Measurements from ENCODE around the gene BDKRB2.

Gene BDKRB2

DNA sequence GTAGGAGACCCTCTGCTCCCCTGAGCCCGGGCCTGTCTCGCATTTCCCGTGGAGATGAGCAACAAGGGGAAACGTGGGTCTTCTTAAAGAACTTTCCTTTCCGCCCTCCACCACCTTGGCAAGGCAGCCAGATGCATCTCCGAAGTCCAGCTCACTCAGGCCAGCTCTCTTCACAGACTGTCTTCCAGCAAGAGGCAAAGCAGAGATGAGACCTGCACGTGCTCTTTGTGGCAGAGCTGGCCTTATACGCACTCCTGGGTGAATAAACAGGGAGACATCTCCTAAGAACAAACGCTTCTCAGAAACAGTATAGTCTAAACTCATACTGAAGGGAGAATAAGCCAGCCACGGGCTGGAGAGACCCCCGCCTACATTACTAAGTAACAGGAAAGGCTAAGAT is 50.0 kb downstream of the BDKRB2 start:
- Histone ChIP-seq H3K4me3 (ENCODE audit: low read depth in 1 of 2, low read length in 2 of 2) (no peak overlapping the region), H3K9ac (ENCODE audit: low read depth, low read length) (no peak overlapping the region), H3K9me3 (ENCODE audit: insufficient read depth, low read length, severe bottlenecking) (peaks cover 2% of the 10 kb centered on the region), H3K27me3 (ENCODE audit: insufficient read depth, low read length, poor library complexity) (peaks cover 13% of the 10 kb centered on the region), H4K20me1 (ENCODE audit: insufficient read depth, low read length) (no peaks in the 10 kb centered on the region), H2AFZ (ENCODE audit: low read depth, low read length) (no peak overlapping the region), H3K4me1 (ENCODE audit: insufficient read depth, low read length) (no peaks in the 10 kb centered on the region), H3K36me3 (ENCODE audit: insufficient read depth, low read length) (no peaks in the 10 kb centered on the region), H3K79me2 (ENCODE audit: insufficient read depth, low read length) (no peaks in the 10 kb centered on the region), H3K4me2 (ENCODE audit: insufficient read depth, low read length) (no peak overlapping the region), H3K27ac (ENCODE audit: low read length) (no peak overlapping the region)
- no peak for TF ChIP-seq EZH2 (IDR thresholded peaks at IDR 0.05; ENCODE audit: borderline replicate concordance, low read depth, low read length, severe bottlenecking)
- TF ChIP-seq, protein P1, sequence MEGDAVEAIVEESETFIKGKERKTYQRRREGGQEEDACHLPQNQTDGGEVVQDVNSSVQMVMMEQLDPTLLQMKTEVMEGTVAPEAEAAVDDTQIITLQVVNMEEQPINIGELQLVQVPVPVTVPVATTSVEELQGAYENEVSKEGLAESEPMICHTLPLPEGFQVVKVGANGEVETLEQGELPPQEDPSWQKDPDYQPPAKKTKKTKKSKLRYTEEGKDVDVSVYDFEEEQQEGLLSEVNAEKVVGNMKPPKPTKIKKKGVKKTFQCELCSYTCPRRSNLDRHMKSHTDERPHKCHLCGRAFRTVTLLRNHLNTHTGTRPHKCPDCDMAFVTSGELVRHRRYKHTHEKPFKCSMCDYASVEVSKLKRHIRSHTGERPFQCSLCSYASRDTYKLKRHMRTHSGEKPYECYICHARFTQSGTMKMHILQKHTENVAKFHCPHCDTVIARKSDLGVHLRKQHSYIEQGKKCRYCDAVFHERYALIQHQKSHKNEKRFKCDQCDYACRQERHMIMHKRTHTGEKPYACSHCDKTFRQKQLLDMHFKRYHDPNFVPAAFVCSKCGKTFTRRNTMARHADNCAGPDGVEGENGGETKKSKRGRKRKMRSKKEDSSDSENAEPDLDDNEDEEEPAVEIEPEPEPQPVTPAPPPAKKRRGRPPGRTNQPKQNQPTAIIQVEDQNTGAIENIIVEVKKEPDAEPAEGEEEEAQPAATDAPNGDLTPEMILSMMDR (IDR thresholded peaks at IDR 0.05; ENCODE audit: borderline replicate concordance, extremely low read depth, low read length, poor library complexity, severe bottlenecking): no peak
- ATAC-seq (ENCODE audit: insufficient read depth, low read depth): no peak
- DNase-seq: no peak

DNA sequence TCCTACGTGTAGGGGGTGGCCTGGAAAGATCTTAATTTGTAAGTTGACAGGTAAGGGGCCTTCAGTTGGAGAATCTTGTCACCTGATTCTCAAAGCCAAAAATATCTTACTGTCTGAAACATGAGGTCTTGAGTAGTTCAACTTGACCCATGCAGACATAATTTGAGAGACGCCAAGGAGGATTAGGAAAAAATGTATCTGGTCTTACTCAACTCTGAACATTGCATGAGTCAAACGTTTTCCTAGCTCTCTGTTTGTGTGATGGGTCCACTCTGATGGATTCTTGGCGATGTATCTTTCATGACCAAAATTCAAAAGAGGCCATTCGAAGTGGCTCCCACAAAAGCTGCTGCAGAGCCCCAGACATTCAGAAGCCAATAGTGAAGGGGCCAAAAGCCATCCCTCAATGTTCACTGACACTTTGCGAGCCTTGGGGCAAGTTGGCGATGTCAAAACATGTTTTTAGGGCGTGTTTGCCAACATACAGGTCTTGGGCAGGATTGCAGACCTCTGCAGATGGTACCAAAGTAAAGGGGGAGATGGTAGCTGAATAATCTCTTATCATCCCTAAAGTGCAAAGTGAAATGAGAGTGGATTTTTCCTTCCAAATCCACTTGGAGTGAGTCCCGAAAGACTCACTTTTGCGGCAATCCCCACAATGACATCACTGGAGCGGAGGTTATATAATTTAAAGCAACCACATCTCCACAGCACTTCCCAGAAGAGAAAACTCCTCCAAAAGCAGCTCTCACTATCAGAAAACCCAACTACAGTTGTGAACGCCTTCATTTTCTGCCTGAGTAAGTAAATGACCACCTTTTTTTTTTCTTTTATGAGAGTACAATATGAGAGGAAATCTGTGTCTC is 51.1 kb downstream of the BDKRB2 start, which contains the start of gene BDKRB1:
Gene BDKRB1, plus strand, starts transcription at position 710 of the 866 bp plus-strand sequence. CDS start 7,473 bp downstream, outside the sequence.
- H3K27ac ChIP-seq (ENCODE audit: low read length): no peak within 1 kb of the TSS
- no peak within 1 kb of the TSS for H3K4me2 ChIP-seq (ENCODE audit: insufficient read depth, low read length)
- no peaks in the 10 kb centered on the region for H3K79me2 ChIP-seq (ENCODE audit: insufficient read depth, low read length)
- H3K4me1 ChIP-seq (ENCODE audit: insufficient read depth, low read length): no peaks in the 10 kb centered on the region
- H2AFZ ChIP-seq (ENCODE audit: low read depth, low read length): no peak within 1 kb of the TSS
- peaks cover 3% of the 10 kb centered on the region for H3K9me3 ChIP-seq (ENCODE audit: insufficient read depth, low read length, severe bottlenecking)
- H4K20me1 ChIP-seq (ENCODE audit: insufficient read depth, low read length): no peaks in the 10 kb centered on the region
- H3K36me3 ChIP-seq (ENCODE audit: insufficient read depth, low read length): no peaks in the 10 kb centered on the region
- no peak for DNase-seq
- no peak for ATAC-seq (ENCODE audit: insufficient read depth, low read depth)
- H3K4me3 ChIP-seq (ENCODE audit: low read depth in 1 of 2, low read length in 2 of 2): no peak within 1 kb of the TSS
- no peak for TF ChIP-seq EZH2 (IDR thresholded peaks at IDR 0.05; ENCODE audit: borderline replicate concordance, low read depth, low read length, severe bottlenecking)
- TF ChIP-seq, protein P1 (IDR thresholded peaks at IDR 0.05; ENCODE audit: borderline replicate concordance, extremely low read depth, low read length, poor library complexity, severe bottlenecking): no peak
- peaks cover 13% of the 10 kb centered on the region for H3K27me3 ChIP-seq (ENCODE audit: insufficient read depth, low read length, poor library complexity)
- no peak within 1 kb of the TSS for H3K9ac ChIP-seq (ENCODE audit: low read depth, low read length)

- peaks cover 3% of the 10 kb centered on the region for H3K9me3 ChIP-seq (ENCODE audit: insufficient read depth, low read length, severe bottlenecking)
- no peak overlapping the region for H2AFZ ChIP-seq (ENCODE audit: low read depth, low read length)
- no peaks in the 10 kb centered on the region for H3K4me1 ChIP-seq (ENCODE audit: insufficient read depth, low read length)
- H3K79me2 ChIP-seq (ENCODE audit: insufficient read depth, low read length): no peaks in the 10 kb centered on the region
- ATAC-seq (ENCODE audit: insufficient read depth, low read depth): no peak
- no peak overlapping the region for H3K4me2 ChIP-seq (ENCODE audit: insufficient read depth, low read length)
- DNase-seq: no peak
- no peak overlapping the region for H3K9ac ChIP-seq (ENCODE audit: low read depth, low read length)
- H4K20me1 ChIP-seq (ENCODE audit: insufficient read depth, low read length): no peaks in the 10 kb centered on the region
- no peak overlapping the region for H3K4me3 ChIP-seq (ENCODE audit: low read depth in 1 of 2, low read length in 2 of 2)
- no peak for TF ChIP-seq EZH2 (IDR thresholded peaks at IDR 0.05; ENCODE audit: borderline replicate concordance, low read depth, low read length, severe bottlenecking)
- TF ChIP-seq, protein P1 (IDR thresholded peaks at IDR 0.05; ENCODE audit: borderline replicate concordance, extremely low read depth, low read length, poor library complexity, severe bottlenecking): no peak
- peaks cover 13% of the 10 kb centered on the region for H3K27me3 ChIP-seq (ENCODE audit: insufficient read depth, low read length, poor library complexity)
- no peaks in the 10 kb centered on the region for H3K36me3 ChIP-seq (ENCODE audit: insufficient read depth, low read length)
- H3K27ac ChIP-seq (ENCODE audit: low read length): no peak overlapping the region
These were observed 51.8 kb downstream of the BDKRB2 start for GRCh38 chr14:96256407-96256806.
